Measurements from ENCODE around the gene SNRPE.

DNA sequence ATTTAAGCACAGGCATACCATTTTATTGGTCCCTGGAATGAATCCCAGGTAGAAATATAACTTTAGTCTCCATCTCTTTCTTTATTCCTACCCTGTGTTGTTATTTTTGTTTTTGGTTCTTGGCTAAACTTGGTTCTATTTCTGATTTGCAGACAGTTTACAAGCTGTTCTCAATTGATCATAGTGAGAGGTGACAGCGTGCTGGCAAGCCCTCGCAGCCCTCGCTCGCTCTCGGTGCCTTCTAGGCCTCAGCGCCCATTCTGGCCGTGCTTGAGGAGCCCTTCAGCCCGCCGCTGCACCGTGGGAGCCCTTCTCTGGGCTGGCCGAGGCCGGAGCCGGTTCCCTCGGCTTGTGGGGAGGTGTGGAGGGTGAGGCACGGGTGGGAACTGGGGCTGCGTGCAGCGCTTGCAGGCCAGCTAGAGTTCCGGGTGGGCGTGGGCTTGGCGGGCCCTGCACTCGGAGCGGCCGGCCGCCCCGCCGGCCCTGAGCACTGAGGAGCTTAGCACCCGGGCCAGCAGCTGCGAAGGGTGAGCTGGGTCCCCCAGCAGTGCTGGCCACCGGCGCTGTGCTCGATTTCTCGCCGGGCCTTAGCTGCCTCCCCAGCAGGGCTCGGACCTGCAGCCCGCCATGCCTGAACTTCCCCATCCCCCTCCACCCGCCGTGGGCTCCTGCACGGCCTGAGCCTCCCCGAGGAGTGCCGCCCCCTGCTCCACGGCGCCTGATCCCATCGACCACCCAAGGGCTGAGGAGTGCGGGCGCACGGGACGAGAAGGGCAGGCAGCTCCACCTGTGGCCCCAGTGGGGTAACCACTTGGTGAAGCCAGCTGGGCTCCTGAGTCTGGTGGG is 38.7 kb downstream of the SNRPE start:
- TF ChIP-seq, protein P1, sequence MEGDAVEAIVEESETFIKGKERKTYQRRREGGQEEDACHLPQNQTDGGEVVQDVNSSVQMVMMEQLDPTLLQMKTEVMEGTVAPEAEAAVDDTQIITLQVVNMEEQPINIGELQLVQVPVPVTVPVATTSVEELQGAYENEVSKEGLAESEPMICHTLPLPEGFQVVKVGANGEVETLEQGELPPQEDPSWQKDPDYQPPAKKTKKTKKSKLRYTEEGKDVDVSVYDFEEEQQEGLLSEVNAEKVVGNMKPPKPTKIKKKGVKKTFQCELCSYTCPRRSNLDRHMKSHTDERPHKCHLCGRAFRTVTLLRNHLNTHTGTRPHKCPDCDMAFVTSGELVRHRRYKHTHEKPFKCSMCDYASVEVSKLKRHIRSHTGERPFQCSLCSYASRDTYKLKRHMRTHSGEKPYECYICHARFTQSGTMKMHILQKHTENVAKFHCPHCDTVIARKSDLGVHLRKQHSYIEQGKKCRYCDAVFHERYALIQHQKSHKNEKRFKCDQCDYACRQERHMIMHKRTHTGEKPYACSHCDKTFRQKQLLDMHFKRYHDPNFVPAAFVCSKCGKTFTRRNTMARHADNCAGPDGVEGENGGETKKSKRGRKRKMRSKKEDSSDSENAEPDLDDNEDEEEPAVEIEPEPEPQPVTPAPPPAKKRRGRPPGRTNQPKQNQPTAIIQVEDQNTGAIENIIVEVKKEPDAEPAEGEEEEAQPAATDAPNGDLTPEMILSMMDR (IDR thresholded peaks at IDR 0.05): no peak
- TF ChIP-seq POLR2A (IDR thresholded peaks at IDR 0.05): no peak

Measured in adrenal gland (tissue), 5 donors.